Activated CD8-positive, alpha-beta memory T cell treated with anti-CD3 and anti-CD28 coated beads for 24 hours (primary cell): ENCODE data around the gene BBOF1.
"Not testable (repeated sequence)": the region's sequence is repeated elsewhere in the genome, so short reads cannot be mapped to it uniquely, and the experiment has no call there.

Source experiments
- DNase-seq: peaks from one replicate; pipeline ENCODE4 v3.0.0-alpha.2; 2020

Gene BBOF1

DNA sequence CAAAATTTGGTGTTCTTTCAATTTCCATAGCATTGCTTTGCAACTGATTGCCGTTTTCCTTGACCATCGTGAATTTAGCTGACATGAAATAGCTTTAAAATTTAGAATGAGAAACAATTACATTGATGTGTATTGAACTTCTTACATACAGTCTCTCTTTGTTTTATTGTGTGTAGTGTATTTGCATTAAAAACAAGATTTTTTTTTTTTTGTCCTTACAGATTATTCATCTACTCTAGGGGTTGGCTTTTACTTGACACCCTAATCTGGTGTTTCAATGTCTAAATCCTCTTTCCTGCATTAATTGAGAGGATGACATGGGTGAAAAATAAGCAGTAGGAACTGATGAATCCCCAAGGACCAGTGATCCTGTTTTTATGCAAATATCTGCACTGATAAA, 86.2 kb downstream of the BBOF1 start:
- DNase-seq, result no peak

DNA sequence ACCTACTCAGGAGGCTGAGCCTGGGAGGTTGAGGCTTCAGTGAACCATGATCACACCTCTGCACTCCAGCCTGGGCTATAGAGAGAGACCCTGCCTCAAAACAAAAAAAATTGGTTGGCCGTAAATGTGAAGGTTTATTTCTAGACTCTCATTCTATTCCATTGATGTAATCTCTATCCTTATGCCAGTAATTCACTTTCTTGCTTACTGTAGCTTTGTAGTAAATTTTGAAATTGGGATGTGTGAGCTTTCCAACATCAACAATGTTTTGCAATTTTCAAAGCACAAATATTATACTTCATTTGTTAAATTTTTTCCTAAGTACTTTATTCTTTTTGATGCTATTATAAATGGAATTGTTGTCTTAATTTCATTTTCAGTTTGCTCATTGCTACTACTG, 90.2 kb downstream of the BBOF1 start:
- no peak for DNase-seq

DNA sequence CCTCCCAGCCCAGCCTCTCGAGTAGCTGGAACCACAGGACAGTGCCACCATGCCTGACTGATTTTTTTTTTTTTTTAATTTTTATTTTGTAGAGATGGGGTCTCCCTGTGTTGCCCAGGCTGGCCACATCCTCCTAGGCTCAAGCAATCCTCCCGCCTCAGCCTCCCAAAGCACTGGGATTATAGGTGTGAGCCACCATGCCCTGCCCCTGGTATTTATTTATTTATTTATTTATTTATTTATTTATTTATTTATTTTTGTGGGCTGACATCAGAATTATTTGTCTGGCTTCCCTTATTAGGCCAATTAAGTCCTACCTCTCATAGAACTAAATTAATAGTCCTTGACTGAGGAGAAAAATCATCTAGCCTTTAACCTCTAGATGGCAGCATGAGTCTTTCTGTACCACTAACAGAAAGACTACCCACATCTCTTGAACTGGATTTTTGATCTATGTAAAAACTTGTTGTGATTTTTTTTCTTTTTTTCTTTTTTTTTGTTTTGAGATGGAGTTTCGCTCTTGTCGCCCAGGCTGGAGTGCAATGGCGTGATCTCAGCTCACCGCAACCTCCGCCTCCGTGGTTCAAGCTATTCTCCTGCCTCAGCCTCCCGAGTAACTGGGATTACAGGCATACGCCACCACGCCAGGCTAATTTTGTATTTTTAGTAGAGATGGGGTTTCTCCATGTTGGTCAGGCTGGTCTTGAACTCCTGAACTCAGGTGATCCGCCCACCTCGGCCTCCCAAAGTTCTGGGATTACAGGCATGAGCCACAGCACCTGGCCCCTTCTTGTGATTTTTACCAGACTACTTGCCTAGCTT, 92.5 kb downstream of the BBOF1 start:
- DNase-seq, result not testable (repeated sequence)
